ENCODE data around the gene TOR1A.
A peak's percentile ranks its signal among the peaks of the same experiment; 100 is the strongest.

Gene TOR1A, protein sequence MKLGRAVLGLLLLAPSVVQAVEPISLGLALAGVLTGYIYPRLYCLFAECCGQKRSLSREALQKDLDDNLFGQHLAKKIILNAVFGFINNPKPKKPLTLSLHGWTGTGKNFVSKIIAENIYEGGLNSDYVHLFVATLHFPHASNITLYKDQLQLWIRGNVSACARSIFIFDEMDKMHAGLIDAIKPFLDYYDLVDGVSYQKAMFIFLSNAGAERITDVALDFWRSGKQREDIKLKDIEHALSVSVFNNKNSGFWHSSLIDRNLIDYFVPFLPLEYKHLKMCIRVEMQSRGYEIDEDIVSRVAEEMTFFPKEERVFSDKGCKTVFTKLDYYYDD

DNA sequence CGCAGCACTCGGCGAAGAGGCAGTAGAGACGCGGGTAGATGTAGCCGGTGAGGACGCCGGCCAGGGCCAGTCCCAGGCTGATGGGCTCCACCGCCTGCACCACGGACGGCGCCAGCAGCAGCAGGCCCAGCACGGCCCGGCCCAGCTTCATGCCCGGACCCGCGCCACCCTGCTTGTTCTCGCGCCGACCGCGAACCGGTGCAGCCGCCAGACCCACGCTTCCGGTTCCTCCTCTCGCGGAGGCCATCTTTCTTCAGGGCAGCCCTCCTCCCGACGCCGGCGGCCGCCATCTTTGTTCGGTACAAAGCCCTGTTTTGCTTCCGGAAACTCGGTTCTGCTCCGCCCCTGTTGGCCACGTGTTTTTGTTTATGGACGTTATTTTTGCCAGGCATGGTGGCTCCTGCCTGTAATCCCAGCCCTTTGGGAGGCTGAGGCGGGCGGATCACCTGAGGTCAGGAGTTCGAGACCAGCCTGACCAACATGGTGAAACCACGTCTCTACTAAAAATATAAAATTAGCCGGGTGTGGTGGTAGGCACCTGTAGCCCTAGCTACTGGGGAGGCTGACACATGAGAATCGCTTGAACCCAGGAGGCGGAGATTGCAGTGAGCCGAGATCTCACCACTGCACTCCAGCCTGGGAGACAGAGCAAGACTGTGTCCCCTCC lies at the start of gene TOR1A:
Gene TOR1A (minus strand): TSS at position 202 of the 667 bp plus-strand sequence. CDS start 51 bp downstream, at position 151.
- H3K9ac ChIP-seq, result no peak within 1 kb of the TSS
- H3K27ac ChIP-seq, result peak within 1 kb of the TSS; percentile 47
- H3K27me3 ChIP-seq (ENCODE audit: control insufficient read depth, insufficient read depth, low read length), result no peaks in the 10 kb centered on the region
- peak within 1 kb of the TSS; percentile 87 for H3K4me2 ChIP-seq (ENCODE audit: low read length)
- peak within 1 kb of the TSS; percentile 58 for H2AFZ ChIP-seq
- TF ChIP-seq, protein P1, sequence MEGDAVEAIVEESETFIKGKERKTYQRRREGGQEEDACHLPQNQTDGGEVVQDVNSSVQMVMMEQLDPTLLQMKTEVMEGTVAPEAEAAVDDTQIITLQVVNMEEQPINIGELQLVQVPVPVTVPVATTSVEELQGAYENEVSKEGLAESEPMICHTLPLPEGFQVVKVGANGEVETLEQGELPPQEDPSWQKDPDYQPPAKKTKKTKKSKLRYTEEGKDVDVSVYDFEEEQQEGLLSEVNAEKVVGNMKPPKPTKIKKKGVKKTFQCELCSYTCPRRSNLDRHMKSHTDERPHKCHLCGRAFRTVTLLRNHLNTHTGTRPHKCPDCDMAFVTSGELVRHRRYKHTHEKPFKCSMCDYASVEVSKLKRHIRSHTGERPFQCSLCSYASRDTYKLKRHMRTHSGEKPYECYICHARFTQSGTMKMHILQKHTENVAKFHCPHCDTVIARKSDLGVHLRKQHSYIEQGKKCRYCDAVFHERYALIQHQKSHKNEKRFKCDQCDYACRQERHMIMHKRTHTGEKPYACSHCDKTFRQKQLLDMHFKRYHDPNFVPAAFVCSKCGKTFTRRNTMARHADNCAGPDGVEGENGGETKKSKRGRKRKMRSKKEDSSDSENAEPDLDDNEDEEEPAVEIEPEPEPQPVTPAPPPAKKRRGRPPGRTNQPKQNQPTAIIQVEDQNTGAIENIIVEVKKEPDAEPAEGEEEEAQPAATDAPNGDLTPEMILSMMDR (IDR thresholded peaks at IDR 0.05), result no peak
- no peaks in the 10 kb centered on the region for H3K36me3 ChIP-seq (ENCODE audit: control insufficient read depth, insufficient read depth, low read length)
- no peaks in the 10 kb centered on the region for H3K79me2 ChIP-seq
- no peaks in the 10 kb centered on the region for H3K4me1 ChIP-seq
- peak within 1 kb of the TSS; percentile 69 for H3K4me3 ChIP-seq (ENCODE audit: low read depth, low read length)
- no peaks in the 10 kb centered on the region for H3K9me3 ChIP-seq (ENCODE audit: control insufficient read depth, low read length)

DNA sequence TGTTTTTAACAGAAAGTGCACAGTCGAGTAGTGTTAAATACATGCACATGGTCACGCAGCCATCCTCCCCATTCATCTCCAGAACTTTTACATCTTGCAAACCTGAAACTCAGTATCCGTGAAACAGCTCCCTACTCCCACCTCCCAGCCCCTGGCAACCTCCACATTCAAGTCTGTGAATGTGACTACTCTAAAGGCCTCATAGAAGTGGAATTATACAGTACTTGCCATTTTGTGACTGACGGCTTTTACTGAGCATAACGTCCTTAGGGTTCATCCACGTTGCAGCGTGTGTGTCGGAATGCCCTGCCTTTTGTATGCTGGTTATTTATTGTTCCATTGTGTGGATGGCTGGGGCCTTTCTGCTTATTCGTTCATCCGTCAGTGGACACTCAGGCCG lies 47.1 kb upstream of the TOR1A start:
- TF ChIP-seq, protein P1 (IDR thresholded peaks at IDR 0.05), result no peak
- no peak overlapping the region for H3K4me3 ChIP-seq (ENCODE audit: low read depth, low read length)
- H3K27me3 ChIP-seq (ENCODE audit: control insufficient read depth, insufficient read depth, low read length), result no peaks in the 10 kb centered on the region
- no peaks in the 10 kb centered on the region for H3K36me3 ChIP-seq (ENCODE audit: control insufficient read depth, insufficient read depth, low read length)
- no peaks in the 10 kb centered on the region for H3K9me3 ChIP-seq (ENCODE audit: control insufficient read depth, low read length)
- H3K9ac ChIP-seq, result no peak overlapping the region
- H3K79me2 ChIP-seq, result no peaks in the 10 kb centered on the region
- no peaks in the 10 kb centered on the region for H3K4me1 ChIP-seq
- no peak overlapping the region for H3K27ac ChIP-seq
- no peak overlapping the region for H3K4me2 ChIP-seq (ENCODE audit: low read length)
- no peak overlapping the region for H2AFZ ChIP-seq

DNA sequence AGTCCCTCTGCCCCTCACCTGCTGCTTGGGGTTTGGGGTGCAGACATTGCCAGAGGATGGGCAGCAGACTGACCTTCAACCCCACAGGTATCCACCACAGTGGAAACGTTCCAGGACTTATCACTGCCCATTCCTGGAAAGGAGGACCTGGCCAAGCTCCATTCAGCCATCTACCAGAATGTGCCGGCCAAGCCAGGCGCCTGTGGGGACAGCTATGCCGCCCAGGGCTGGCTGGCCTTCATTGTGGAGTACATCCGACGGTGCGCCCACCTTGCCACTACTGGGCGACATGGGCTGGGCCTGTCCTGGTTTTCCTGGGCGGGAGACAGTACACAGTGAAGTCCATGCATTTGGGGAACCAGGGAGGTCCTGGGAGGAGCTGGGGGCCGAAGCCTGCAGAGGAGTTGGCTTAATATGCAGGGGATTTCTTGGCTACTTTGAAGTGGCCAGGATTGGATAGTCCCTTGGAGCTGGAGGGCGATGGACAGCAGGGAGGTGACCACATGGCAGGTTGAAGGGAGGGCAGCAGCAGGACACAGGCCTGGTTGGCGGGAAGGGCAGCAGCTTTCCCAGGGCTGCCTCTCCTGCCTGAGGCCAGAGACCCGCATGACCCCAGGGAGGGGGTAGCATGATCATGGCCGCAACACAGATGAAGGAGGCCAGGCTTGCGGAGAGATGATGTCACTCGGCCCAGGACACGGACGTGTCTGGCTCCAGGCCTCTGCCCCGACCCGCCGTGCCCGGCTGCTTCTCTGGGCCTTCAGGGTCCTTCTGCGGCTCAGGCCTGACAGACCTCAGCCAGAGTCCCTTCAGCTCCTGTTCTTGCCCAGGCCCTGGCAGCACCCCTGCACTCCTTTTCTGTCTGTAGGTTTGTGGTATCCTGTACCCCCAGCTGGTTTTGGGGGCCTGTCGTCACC lies 45.9 kb upstream of the TOR1A start:
- no peaks in the 10 kb centered on the region for H3K27me3 ChIP-seq (ENCODE audit: control insufficient read depth, insufficient read depth, low read length)
- no peak overlapping the region for H3K27ac ChIP-seq
- no peak overlapping the region for H2AFZ ChIP-seq
- no peaks in the 10 kb centered on the region for H3K9me3 ChIP-seq (ENCODE audit: control insufficient read depth, low read length)
- no peaks in the 10 kb centered on the region for H3K36me3 ChIP-seq (ENCODE audit: control insufficient read depth, insufficient read depth, low read length)
- H3K79me2 ChIP-seq, result no peaks in the 10 kb centered on the region
- no peak overlapping the region for H3K4me3 ChIP-seq (ENCODE audit: low read depth, low read length)
- H3K4me2 ChIP-seq (ENCODE audit: low read length), result no peak overlapping the region
- TF ChIP-seq, protein P1 (IDR thresholded peaks at IDR 0.05), result no peak
- no peak overlapping the region for H3K9ac ChIP-seq
- no peaks in the 10 kb centered on the region for H3K4me1 ChIP-seq

DNA sequence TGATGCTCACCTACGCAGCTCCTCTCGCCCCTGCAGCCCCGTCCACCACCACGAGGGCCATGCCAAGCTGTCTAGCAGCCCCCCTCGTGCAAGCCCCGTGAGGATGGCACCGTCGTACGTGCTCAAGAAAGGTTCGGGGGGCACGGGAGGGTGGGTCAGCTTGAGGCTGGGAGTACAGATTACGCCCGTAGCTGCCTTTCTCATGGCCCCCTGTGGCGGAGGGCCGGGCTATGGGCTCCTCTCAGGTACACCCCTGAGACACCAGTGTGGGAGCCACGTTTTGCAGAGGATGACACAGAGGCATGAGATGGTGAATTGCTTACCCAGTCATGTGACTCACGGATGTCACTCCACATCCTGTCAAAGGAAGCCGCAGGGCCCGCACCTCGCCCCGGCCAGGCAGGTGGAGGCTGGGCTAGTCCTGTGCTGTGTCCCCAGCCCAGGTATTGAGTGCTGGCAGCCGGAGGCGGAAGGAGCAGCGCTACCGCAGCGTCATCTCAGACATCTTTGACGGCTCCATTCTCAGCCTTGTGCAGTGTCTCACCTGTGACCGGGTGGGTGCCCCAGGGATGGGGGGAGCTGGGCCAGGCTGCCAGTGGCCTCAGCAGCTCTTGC lies 45.0 kb upstream of the TOR1A start:
- Histone ChIP-seq H3K4me2 (ENCODE audit: low read length) (no peak overlapping the region), H3K9ac (no peak overlapping the region), H3K4me1 (no peaks in the 10 kb centered on the region), H2AFZ (no peak overlapping the region), H3K27me3 (ENCODE audit: control insufficient read depth, insufficient read depth, low read length) (no peaks in the 10 kb centered on the region), H3K9me3 (ENCODE audit: control insufficient read depth, low read length) (no peaks in the 10 kb centered on the region), H3K4me3 (ENCODE audit: low read depth, low read length) (no peak overlapping the region), H3K27ac (no peak overlapping the region), H3K36me3 (ENCODE audit: control insufficient read depth, insufficient read depth, low read length) (no peaks in the 10 kb centered on the region), H3K79me2 (no peaks in the 10 kb centered on the region)
- TF ChIP-seq, protein P1 (IDR thresholded peaks at IDR 0.05), result no peak

Measured in parathyroid adenoma (tissue), 2 donors.